GM12892 (cell line): ENCODE data around the gene SLC24A3.
"Not testable (repeated sequence)": the region's sequence is repeated elsewhere in the genome, so short reads cannot be mapped to it uniquely, and the experiment has no call there.

Source experiments
- DNase-seq: peaks from one replicate; pipeline ENCODE4 v3.0.0; 2011; ENCODE audit not compliant: insufficient read length
- FAIRE-seq: peaks from 2 replicates; lab custom pipeline; 2011; peaks lifted over from hg19 to GRCh38; lab: Jason Lieb, UNC
- POLR2A ChIP-seq: IDR thresholded peaks from 2 replicates; pipeline ENCODE4 v1.6.1; 2011; ENCODE audit warnings: low read depth, low read length, control low read depth
- POLR2AphosphoS5 ChIP-seq: IDR thresholded peaks from 2 replicates; pipeline ENCODE4 v1.6.1; 2011; ENCODE audit warnings: low read depth, low read length, control low read depth
- TAF1 ChIP-seq: IDR thresholded peaks from 2 replicates; pipeline ENCODE4 v1.6.1; 2011; ENCODE audit warnings: low read depth, mild to moderate bottlenecking, control low read depth, low read length, borderline replicate concordance

The SLC24A3 gene

DNA sequence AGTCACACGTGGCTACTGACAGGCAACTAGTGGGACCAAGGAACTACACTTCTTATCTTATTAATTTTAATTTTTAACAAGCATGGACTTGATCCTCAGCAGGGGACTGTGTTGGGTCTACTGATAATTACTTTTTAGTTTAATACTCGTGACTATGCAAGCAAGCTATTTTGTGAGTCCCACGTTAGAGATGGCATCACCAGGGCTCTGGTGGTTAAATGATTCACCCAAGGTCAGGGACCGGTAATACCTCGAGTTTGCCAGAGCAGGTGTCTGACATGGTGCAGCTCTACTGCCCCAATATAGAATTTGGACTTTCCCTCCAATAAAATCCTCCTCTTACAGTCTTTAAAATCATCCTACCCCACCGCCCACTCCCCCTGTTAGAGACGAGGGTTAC is 447.0 kb downstream of the SLC24A3 start:
- DNase-seq (no peak), FAIRE-seq (no peak)
- TF ChIP-seq POLR2AphosphoS5 (no peak), TAF1 (no peak), POLR2A (no peak)

DNA sequence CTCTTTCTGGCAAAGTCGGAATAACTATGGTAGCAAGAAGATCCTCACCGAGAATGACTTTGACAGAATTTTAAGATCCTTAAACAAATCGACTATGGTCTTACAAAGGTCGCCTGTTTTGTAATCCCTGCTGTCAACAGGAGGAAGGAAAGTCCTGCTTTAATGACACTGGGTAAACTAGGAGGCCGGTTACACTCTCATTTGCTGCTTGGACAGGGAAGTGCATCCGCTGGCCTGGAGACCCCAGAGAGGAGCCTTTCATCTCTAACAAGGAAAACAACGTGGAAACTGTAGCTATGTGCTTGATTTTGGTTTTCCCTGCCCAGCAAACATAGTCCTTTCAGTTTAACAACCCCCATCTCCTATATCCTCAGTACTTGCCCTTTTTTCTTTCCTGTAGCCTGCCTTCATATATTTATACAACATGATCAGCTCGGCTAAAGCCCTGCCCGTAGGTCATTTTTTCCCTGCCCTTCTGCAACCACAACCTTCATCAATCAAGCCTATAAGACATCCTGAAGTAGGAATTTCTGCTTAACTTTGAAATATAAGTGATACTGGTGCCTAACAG is 448.5 kb downstream of the SLC24A3 start:
- FAIRE-seq, result no peak
- TF ChIP-seq TAF1 (no peak), POLR2A (no peak)
- DNase-seq, result no peak

DNA sequence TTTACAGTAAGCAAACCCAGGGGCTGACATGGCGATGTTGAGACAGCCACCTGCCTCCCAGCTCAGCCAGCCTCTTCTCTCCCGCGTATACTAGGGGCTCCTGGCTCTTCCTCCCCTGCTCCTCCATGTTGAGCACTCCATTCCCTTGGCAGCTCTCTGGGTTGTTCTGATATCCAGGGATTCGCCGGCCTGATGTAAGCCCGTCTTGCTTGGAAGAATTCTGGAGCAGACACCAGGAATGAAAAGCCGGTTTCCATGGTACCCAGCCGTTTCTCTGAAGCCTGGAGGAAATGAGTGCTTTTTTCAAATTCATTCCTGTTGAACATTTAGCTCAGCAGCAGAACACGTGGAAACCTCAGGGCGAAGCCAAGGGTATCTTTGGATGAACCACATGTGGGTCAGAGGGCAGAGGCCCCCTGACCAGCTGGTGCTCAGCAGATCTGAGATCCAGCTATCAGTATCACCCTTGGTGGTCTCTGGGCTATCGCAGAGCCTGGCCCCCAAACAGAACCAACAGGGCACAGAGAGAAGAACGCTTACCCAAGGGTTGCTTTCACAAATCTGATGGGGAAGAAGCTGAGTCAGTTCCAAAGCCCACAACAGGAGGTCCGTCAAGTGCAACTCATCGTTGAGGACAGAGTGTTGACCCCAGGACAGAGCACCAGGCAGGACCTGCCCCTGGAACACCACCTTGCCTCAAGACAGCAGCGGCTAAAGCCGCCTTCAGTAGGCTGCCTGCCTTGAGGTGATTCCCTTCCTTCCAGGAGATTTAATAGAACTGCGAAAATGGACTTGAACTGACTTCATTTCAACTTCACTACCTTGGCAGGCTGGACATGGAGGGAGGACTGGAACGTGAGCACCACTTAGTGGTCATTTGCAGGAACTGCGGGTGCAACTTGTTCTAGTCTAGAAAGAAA is 449.5 kb downstream of the SLC24A3 start:
- peak; percentile 90 for FAIRE-seq
- TF ChIP-seq POLR2A, result no peak
- no peak for TF ChIP-seq TAF1
- TF ChIP-seq POLR2AphosphoS5, result no peak
- no peak for DNase-seq

DNA sequence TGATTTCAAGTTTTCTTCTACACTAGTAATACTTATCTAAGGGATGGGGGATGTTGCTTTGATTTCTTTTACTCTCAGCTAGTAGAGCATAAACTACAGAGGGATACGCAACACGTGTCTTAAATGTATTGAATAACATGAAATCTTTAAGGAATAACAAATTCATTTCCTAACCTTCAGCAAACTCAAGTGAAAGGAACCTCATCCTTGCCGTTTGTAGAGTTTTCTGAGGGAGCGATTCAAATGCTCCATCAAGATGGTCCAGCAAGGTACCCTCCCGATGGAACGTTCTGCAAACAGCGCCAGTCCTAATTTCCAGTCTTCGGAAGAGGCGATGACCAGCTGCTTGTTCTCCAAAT is 450.2 kb downstream of the SLC24A3 start:
- FAIRE-seq, result no peak
- TF ChIP-seq POLR2AphosphoS5, result no peak
- TF ChIP-seq TAF1, result no peak
- TF ChIP-seq POLR2A, result no peak

DNA sequence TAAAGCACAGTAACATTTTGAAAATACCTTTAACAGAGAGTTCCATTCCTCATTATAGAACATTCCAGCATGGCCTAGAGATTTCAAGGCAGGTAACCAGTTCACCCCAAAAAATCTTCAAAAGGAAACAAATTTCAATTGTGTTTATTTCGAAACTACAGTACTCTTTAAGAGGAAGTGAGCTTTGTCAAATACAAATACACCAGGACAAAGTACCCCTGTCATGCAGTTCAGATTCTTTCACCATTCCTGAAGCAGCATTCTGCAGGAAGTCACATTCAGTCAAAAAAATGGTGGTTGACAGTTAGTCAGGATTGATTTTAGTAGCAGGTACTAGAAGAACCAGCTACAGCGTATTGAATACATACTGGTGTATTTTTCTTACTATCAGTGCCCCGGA is 456.0 kb downstream of the SLC24A3 start:
- FAIRE-seq (no peak), DNase-seq (no peak)
- TF ChIP-seq TAF1, result no peak
- no peak for TF ChIP-seq POLR2AphosphoS5

More for the DNA sequence above, 450.2 kb downstream of the SLC24A3 start:
- DNase-seq, result no peak

DNA sequence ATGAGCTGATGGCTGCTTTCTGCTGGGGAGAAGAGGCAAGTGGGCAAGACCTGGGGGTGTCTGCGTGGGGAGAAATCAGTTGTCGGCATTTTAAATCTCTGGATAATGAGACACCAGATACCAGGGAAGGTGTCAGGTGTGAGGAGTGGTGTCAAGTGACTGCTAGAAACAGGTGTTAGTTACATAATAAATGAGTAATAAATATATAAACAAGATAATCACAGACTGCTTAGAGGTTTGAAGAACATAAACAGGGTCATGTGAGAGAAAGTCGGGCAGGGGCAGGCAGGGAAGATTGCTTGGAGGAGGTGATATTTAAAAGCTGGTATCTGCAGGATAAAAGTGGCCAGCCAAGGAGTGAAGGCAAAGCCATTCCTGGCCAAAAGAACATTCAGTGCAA is 458.4 kb downstream of the SLC24A3 start:
- no peak for FAIRE-seq
- no peak for DNase-seq
- TF ChIP-seq POLR2A (no peak), TAF1 (no peak), POLR2AphosphoS5 (no peak)

DNA sequence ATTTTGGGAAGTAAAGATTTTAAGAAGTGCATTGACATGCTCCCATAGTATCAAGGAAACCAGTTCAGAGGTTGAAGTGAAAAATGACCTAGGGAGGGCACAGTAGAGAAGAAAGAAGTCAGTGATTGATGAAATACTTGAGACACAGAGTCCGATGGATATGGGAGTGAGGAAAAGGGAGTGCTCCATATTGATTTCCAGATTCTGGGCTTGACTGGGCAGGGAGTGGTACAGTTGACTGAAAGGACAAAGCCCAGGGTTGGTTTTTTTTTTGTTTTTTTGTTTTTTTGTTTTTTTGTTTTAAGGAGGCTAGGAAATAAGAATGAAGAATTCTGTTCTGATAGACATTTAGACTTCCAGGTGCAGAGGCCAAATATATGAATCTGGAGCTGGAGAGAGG is 458.9 kb downstream of the SLC24A3 start:
- TF ChIP-seq TAF1, result no peak
- TF ChIP-seq POLR2A, result no peak
- TF ChIP-seq POLR2AphosphoS5, result no peak

DNA sequence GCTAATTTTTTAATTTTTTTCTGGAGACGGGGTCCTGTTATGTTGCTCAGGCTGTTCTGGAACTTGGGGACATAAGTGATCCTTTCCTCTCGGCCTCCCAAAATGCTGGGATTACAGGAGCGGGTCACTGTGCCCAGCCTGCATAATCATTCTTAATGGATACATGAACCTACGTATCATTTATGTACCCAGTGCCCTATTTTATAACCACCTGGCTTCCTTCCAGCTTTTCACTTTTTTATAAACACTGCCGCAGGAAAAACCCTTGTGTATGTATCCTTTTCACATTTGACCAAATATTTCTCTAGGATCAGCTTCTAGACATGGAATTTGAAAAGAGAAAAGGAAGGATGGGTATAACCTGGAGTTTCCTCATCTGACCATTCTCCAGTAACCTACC is 460.1 kb downstream of the SLC24A3 start:
- DNase-seq (no peak), FAIRE-seq (no peak)
- TF ChIP-seq POLR2A, result no peak
- TF ChIP-seq POLR2AphosphoS5, result no peak
- no peak for TF ChIP-seq TAF1

More for the DNA sequence above, 458.9 kb downstream of the SLC24A3 start:
- no peak for DNase-seq
- no peak for FAIRE-seq

DNA sequence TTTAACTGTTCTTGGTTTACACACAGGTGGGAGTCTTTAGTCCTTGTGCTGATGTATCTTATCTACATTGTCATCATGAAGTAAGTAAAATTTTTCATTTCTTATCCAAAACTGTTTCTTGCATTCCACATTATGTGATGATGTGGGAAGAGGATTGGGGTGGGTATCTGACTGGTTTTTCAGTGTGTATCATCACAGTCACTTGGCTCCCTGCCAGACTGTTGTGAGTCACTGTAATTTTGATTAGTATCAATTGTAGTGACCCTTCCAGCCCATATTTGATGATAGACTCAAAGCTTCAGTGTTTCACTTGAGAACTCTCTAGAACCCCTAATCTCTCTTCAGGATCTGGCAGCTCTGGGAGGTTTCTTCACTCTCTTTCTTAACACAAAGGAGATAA is 461.1 kb downstream of the SLC24A3 start:
- no peak for DNase-seq
- TF ChIP-seq POLR2A, result no peak
- TF ChIP-seq POLR2AphosphoS5, result no peak
- FAIRE-seq, result no peak

DNA sequence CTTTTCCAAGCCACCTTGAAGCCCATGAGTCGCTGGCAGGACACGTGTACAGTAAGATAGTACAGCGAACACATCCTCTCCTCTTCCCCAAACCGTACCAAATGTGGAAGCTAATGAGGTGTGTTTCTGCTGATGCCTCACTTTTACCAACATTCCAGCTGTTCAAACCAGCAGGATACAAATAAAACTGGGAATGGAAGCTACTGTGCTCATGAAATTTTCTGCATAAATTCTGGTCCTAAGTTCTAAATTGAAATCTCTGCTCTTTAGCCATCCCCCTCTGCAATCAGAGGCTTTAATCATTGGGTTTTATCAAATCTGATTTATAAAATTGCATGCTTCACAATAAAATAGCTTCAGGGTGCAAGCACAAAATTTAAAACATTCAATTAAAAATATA is 463.8 kb downstream of the SLC24A3 start:
- DNase-seq (no peak), FAIRE-seq (no peak)
- no peak for TF ChIP-seq POLR2AphosphoS5
- TF ChIP-seq TAF1, result no peak
- no peak for TF ChIP-seq POLR2A

DNA sequence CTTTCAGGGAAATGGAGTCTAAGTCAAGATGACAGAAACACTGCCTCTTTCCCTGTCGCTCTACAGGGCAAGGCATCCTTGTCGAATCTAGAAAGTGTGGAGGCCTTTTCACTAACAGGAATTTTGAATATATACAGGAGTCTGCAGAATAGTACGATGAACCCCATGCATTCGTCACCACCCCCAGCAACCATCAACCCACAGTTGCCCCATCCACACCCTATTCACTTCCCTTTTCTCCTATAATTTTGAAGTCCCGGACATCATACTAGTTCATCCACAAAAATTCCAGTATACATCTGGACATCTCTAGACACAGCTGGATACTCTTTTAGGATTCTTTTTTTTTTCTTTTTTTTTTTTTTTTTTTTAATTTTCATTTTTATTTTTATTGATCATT is 464.9 kb downstream of the SLC24A3 start:
- TF ChIP-seq POLR2A, result no peak
- no peak for TF ChIP-seq TAF1
- TF ChIP-seq POLR2AphosphoS5, result no peak
- no peak for FAIRE-seq
- no peak for DNase-seq

DNA sequence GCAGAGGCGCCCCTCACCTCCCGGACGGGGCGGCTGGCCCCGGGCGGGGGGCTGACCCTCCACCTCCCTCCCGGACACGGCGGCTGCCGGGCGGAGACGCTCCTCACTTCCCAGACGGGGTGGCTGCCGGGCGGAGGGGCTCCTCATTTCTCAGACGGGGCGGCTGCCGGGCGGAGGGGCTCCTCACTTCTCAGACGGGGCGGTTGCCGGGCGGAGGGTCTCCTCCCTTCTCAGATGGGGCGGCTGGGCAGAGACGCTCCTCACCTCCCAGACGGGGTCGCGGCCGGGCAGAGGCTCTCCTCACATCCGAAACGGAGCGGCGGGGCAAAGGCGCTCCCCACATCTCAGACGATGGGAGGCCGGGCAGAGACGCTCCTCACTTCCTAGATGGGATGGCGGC is 466.1 kb downstream of the SLC24A3 start:
- not testable (repeated sequence) for DNase-seq, FAIRE-seq
